ENCODE data around the gene ENC1. TPM values are rescaled to one million over a fixed set of nuclear protein-coding genes. Genes with fewer than 3 reads are reported as not detected.
A peak's percentile ranks its signal among the peaks of the same experiment; 100 is the strongest.

ENC1 gene
- total RNA-seq, 1 donor from 2014 or later = 7.1 TPM

GRCh38 chr5:74651710-74652109 lies 11.2 kb upstream of the ENC1 start:
- peak in 1 of 2 donors; percentile 52 for DNase-seq (ENCODE audit: extremely low spot score in 2 of 2)
- intact Hi-C loops (cut with DNase I) = no loop called here

GRCh38 chr5:74649421-74649973 lies 9.0 kb upstream of the ENC1 start:
- Histone ChIP-seq H3K36me3 (no peaks in the 10 kb centered on the region), H3K9me3 (no peaks in the 10 kb centered on the region), H3K27me3 (no peaks in the 10 kb centered on the region), H3K4me1 (peaks cover 5% of the 10 kb centered on the region), H3K27ac (no peak overlapping the region), H3K4me3 (no peak overlapping the region)
- intact Hi-C loops (cut with DNase I) = loop anchor here (5.0 kb wide), 1 partner anchor 747 kb away; no protein-coding TSS in a partner anchor
- no peak for DNase-seq (ENCODE audit: extremely low spot score in 2 of 2)
- TF ChIP-seq POLR2A (IDR thresholded peaks at IDR 0.05) (no peak), POLR2AphosphoS5 (IDR thresholded peaks at IDR 0.05; ENCODE audit: insufficient read depth in 1 of 2, low read depth in 1 of 2) (no peak), CTCF (IDR thresholded peaks at IDR 0.05) (no peak)

More at GRCh38 chr5:74651710-74652109, 11.2 kb upstream of the ENC1 start:
- TF ChIP-seq CTCF (IDR thresholded peaks at IDR 0.05) = no peak
- TF ChIP-seq POLR2A (IDR thresholded peaks at IDR 0.05) = no peak
- TF ChIP-seq POLR2AphosphoS5 (IDR thresholded peaks at IDR 0.05; ENCODE audit: insufficient read depth in 1 of 2, low read depth in 1 of 2) = no peak
- Histone ChIP-seq H3K27me3 (no peaks in the 10 kb centered on the region), H3K27ac (no peak overlapping the region), H3K4me1 (peaks cover 5% of the 10 kb centered on the region), H3K36me3 (no peaks in the 10 kb centered on the region), H3K9me3 (no peaks in the 10 kb centered on the region), H3K4me3 (no peak overlapping the region)

- intact Hi-C loops (cut with DNase I) = loop anchor here (5.0 kb wide), 1 partner anchor 747 kb away; no protein-coding TSS in a partner anchor
- Histone ChIP-seq H3K27me3 (no peaks in the 10 kb centered on the region), H3K4me1 (peaks cover 5% of the 10 kb centered on the region), H3K36me3 (no peaks in the 10 kb centered on the region), H3K4me3 (no peak overlapping the region), H3K9me3 (no peaks in the 10 kb centered on the region), H3K27ac (no peak overlapping the region)
- TF ChIP-seq POLR2AphosphoS5 (IDR thresholded peaks at IDR 0.05; ENCODE audit: insufficient read depth in 1 of 2, low read depth in 1 of 2) (no peak), POLR2A (IDR thresholded peaks at IDR 0.05) (no peak), CTCF (IDR thresholded peaks at IDR 0.05) (peak in 2 of 3 experiments; percentile 46 to 77)
- no peak for DNase-seq (ENCODE audit: extremely low spot score in 2 of 2)
Observed at GRCh38 chr5:74648835-74649293, 8.3 kb upstream of the ENC1 start.

GRCh38 chr5:74647096-74647495 lies 6.6 kb upstream of the ENC1 start:
- intact Hi-C loops (cut with DNase I) = loop anchor here (5.0 kb wide), 1 partner anchor 745 kb away; no protein-coding TSS in a partner anchor
- H3K27ac ChIP-seq = no peak overlapping the region
- no peaks in the 10 kb centered on the region for H3K27me3 ChIP-seq
- no peaks in the 10 kb centered on the region for H3K9me3 ChIP-seq
- no peaks in the 10 kb centered on the region for H3K36me3 ChIP-seq
- no peak for DNase-seq (ENCODE audit: extremely low spot score in 2 of 2)
- H3K4me1 ChIP-seq = peaks cover 5% of the 10 kb centered on the region
- no peak overlapping the region for H3K4me3 ChIP-seq
- TF ChIP-seq POLR2AphosphoS5 (IDR thresholded peaks at IDR 0.05; ENCODE audit: insufficient read depth in 1 of 2, low read depth in 1 of 2) (no peak), POLR2A (IDR thresholded peaks at IDR 0.05) (no peak), CTCF (IDR thresholded peaks at IDR 0.05) (no peak)

- no peak for DNase-seq (ENCODE audit: extremely low spot score in 2 of 2)
- TF ChIP-seq CTCF (IDR thresholded peaks at IDR 0.05) (no peak), POLR2A (IDR thresholded peaks at IDR 0.05) (no peak), POLR2AphosphoS5 (IDR thresholded peaks at IDR 0.05; ENCODE audit: insufficient read depth in 1 of 2, low read depth in 1 of 2) (no peak)
- no peaks in the 10 kb centered on the region for H3K27me3 ChIP-seq
- no peak overlapping the region for H3K27ac ChIP-seq
- H3K36me3 ChIP-seq = no peaks in the 10 kb centered on the region
- H3K9me3 ChIP-seq = no peaks in the 10 kb centered on the region
- no peak overlapping the region for H3K4me3 ChIP-seq
- intact Hi-C loops (cut with DNase I) = loop anchor here (5.0 kb wide), 1 partner anchor 611 kb away; no protein-coding TSS in a partner anchor
- peaks cover 21% of the 10 kb centered on the region for H3K4me1 ChIP-seq
Observed at GRCh38 chr5:74643111-74643562, 2.6 kb upstream of the ENC1 start.
